GM21825 (cell line): Measurements from ENCODE around the gene THRB.

Experiments
- ATAC-seq: cut with Tn5 transposase; IDR thresholded peaks from one replicate; pipeline ENCODE4 v1.9.1; 2021; ENCODE audit warnings: mild to moderate bottlenecking, moderate library complexity; ENCODE audit not compliant: unreplicated experiment

THRB gene

DNA sequence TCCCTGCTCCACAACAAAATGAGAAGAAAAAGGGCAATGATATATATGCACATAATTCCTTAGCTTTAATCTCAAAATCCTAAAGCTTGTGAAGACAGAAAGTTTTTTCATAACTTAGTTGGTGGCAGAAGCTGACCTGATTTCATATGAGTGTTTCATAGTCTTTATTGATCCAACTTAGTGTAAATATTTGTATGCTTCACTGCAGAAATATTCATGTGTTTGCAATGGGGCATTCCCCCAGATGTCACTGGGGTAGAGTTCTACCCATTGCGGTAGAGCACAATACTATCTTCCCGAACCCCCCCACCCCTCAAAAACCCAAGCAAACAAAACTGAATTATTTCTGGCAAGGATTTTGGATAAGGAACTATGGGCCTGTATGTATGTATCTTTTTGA, 221.2 kb downstream of the THRB start:
- no peak for ATAC-seq

DNA sequence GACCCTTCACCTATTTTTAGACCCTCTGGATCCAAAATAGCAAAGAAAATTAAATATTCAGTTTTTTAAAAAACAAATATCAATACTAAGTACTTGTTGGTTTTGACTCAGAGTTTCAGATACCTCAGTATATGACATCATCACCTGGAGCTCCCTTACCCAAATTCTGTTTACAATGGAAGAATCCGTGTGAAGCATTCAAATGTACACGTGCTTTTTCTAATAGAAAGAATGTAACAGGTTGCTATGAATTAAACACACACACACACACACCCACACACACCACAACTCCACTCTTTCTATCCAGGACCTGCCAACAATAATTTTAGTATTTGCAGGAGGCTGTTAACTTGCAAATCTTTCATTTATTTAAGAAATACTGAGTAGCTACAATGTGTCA, 221.8 kb downstream of the THRB start:
- ATAC-seq: no peak

DNA sequence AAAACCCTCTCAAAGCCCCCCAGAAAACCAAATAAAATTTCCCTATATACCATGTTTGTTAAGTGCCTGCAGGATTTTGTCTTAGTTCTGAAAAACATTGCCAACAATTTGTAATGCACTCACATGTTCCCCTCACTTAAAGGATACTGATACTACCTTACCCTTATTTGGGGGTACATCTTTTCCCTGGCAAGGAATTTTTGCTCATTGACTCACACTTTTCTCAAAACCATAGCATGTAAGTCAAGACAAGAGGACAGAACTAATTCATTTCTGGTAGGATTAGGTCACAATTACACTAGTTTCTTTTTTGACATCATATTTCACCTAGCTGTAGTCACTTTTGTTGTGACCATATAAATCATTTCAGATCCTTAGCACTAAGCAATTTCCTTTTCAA, 222.2 kb downstream of the THRB start:
- ATAC-seq: no peak

DNA sequence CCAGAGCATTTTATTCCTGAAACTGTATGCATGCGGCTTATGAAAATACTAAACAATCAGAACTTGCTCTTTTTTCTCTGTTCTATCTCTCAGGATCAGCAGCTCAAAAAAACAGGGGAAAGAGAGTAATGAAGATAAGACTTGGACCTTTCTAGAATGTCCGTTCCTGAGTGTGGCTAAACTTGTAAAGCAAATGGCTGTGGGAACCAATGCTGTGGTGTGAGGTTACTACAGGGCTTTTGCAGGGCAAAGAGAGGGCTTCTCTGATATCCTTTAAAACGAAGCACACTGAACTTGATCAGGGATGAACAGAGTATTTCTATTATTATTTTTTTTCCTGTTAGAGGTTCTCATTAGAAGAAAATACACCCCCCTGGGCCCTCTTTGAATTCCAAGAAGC, 223.4 kb downstream of the THRB start:
- ATAC-seq: no peak

DNA sequence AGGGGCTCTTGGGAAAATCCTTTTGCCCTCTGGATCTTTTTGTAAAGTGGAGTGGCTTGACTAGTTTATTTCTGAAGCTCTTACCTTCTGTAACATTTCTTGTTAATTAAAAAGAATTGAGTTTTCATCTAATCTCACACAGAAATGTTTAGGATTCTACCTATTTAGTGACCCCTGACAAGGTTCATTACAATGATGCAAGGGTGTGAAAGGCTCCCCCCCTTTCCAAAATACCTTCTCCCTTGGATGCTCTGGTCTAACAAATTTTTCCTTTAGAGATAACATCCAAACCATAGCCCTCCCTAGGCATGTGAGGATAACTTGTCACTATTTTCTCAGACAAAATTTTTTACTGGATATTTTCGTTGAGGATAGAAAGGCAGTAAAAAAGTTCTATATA, 223.9 kb downstream of the THRB start:
- no peak for ATAC-seq

DNA sequence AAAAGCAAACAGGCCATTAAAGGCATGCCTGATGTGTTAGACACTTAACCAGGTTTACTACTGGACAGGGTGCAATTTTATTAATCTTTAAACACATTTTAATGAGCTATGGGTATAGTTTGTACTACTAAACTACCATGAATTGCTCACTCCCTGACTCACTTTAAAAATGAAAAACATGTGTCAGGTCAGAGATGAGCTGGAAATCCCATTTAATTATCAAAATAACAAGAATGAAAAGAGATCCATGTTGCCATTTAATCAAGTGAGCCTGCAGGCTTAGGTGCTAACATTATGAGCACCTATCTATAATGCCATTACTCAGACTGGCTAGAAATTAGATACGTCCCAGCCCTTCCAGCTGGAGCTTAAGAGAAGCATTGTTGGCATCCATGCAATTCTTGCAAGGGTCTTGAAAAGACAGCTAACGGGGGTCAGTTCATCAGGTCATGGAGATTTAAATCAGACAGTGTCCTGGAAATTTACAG, 224.4 kb downstream of the THRB start:
- ATAC-seq: no peak

DNA sequence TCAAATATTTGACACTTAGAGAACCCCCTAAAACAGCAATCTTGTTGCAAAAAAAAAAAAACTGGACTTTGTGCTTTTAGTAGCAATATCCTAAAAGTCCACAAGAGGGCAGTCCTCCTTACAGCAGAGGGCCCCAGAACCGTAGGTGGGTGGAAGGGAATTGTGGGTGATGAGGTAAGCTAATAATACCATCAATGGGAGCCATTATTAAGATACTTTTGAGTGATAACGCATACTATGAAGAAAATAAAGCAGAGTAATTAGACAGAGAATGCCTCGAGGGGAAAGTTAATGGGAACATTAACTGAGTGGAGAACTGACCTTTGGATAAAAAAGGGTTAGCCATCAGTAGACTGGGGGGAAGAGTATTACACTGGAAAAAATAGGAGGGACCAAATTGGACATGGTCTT, 229.9 kb downstream of the THRB start:
- peak; percentile 82 for ATAC-seq

DNA sequence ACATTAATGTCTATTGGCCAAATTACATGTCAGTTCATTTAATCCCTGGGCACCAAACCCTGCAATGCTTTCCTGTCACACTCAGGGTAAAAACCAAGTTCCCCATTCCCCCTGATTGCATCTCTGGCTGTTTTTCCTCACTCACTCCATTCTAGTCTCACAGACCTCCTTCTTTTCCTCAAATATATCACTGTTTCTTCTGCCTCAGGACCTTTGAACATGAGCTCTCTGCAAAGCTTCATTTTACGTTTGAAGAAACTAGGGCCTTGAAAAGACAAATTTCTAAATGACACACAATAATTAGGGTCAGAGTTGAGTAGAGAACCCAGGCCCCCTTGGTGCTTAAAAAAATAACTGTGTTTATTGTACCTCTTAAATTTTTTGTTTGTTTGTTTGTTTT, 230.6 kb downstream of the THRB start:
- no peak for ATAC-seq

DNA sequence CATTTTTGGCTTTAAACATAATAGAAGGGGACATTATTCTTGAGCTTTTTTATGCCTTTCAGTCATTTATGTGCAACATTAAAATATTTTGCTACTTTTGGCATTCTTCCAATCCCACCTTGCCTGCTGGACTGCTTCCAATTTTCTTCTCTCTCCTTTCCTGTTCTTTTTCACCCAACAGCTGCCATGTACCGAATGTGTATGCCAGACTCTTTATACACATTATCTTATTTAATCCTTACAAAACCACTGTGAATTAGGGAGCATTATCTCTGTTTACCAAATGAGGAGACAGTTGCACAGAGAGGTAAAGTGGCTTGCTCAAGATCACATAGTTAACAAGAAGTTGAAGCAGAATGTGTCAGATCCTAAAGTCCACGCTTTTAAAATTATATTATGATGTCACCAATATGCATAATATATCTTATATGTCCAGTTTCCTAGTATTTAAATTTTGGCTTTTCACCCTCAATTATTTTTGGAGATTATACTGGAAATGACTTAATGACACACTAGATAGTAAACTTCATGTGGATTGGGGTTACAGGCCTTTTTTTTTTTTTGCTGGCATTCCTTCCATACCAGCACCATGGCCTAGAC, 231.5 kb downstream of the THRB start:
- ATAC-seq: no peak

DNA sequence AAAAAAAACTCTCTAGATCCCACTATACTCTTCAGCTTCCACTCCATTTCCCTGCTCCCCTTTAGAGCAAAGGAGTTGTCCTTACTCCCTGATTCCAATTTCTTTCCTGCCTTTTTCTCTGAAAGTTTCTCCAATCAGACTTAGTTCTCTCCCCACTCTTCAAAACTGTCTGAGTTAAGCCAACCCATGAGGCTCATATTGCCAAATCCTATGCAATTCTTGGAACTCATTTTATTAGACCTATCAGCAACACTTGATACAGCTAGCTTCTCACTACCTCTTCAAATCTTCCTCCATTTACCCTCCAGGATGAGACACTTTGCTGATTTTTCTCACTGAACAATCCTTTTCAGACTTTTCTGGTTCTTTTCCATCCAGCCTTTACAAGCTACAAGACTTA, 233.1 kb downstream of the THRB start:
- ATAC-seq: no peak

DNA sequence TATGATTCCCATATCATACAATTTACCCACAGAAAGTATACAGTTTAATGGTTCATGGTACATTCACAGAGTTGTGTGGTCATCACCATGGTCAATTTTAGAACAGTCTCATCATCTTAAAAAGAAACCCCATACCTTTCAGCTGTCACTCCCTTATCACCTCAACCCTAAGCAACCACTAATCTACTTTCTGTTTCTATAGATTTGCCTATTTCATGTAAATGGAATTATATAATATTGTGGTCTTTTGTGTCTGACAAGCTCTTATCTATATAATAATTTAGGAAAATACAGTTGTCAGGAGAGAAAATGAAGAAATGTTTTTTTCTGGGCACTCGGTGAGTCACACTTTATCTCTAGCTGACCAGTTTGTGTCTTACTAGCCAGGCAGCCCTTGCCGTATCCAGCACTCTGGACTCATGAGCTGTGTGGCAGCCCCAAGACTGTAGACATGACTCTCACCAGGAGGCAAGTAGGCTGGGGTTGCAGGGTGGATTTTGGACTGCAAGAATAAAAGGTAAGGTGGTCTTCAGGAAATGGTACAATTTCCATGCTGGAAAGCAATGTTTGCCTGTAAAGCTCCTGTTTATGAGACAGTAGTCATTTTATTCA, 234.6 kb downstream of the THRB start:
- ATAC-seq: no peak

DNA sequence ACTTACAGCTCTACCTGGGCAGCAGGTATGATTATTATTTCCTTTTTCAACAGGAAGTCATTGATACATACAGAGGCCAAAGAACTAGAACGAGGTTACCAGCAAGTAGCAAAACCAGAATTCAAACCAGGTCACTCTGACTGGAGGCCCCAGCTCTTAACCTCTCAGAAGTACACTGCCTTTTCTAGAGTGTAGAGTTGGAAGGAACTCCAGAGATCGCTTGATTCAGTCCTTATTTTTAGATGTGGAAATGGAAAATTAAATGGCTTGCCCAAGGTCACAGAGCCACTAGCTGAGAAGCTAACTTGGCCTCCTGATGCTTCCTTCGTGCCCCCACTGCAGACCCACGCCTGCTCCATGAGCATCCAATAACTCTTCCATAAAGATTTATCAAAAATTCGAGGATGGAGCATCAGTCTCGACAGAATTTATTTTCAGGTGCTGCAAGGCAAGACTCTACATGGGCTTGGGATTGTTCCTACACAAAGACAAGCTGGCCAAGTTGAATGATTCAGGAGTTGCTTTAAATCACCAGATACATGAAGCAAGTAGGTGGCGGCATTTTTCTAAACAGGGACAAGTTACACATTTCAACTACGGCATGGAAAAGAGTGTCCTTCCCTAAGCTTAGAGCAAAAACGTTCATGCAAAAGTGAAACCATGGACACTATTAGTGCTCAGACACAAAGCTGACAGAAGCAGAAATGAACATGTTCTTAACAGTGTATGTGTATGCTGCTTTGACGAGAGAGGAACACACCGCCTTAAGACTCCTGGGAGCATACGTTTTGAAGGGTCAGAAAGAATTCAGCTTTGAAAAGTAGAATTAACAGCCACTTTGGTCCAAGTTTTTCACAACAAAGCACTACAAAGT, 235.7 kb downstream of the THRB start:
- no peak for ATAC-seq

DNA sequence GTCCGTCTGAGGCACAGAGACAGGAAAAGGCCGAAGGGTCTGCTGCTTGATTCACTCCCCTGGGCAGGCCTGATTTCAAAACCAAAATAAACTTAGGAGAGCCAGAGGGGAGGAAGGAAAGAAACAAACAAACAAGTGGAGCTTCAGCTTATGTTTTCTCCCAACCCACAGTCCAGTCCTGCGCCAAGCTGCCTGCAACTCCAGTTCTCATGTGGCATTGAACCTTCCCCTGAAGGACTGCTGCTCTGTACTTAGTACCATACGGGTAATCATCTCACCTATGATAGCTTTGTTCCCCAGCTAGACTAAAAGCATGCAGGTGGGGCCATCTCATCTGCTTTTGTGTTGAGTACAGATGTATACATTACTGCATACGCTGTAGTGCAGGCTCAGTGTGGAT, 236.4 kb downstream of the THRB start:
- no peak for ATAC-seq

DNA sequence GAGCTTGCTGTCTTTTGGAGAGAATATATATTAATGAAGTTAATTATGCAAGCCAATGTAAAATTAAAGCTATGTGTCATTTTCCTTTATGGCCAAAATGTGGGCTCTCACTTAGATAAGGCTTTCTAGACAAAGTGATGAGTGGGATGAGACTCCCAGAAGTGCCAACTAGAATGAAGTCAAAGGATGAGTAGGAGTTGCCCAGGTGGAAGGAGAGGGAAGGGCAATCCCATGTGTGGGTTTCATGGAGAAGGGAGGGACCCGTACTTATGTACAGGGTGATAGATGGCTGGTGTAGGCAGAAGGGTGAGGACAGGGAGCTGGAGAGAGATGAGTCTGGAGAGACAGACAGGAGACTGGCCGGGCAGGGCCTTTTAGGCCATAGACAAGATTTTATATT, 239.2 kb downstream of the THRB start:
- ATAC-seq: no peak

DNA sequence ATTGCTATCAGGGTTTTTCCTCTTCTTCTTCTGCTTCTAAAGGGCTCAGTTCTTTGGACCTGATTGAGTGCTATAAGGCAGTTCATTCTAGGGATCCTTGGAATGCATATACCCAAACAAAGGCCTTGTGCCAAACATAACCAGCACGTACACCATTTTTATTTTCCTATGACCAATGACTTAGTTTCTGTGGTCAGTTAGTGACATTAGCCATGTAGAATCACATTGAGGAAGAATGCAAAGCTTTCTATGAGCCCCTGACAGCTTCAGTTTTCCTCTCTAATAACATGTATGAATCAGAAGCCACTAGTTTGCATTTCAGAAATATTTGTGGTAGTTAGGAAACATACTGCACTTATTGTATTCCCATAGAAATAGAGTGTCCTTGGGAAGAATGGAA, 240.0 kb downstream of the THRB start:
- ATAC-seq: no peak

DNA sequence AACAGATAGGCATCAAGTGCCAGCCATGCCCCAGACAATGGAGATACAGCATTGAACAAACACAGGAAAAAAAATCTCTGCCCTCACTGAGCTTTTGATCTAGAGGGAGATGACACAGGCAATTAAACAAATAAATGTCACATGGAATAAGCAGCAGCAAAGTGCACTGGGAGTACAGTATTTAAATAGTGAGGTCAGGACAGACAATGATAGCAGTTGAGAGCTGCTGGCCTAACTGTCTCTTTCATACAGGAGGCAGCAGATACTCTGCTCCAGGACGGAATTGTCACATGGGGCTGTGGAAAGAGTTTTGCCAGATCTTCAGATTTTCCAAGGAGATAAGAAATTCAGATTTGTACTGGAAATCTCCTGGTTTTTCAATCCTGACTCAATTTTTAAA, 241.3 kb downstream of the THRB start:
- ATAC-seq: no peak

DNA sequence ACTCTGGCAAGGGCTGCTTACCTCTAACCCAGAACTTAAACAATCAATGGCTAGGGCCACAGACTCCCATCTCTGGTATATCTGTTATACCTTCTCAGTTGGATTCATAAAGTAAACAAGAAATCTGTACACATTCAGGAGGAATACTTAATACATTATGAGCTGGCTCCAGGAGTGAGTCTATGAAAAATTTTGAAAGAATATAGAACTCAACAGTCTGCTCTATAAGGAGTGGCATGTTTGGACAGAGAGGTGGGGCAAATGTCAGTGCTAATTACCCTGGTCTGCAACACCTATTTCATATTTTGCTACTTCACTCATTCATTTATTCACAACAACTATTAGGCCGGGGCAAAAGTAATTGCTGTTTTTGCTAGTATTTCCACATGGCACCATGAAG, 245.1 kb downstream of the THRB start:
- no peak for ATAC-seq

DNA sequence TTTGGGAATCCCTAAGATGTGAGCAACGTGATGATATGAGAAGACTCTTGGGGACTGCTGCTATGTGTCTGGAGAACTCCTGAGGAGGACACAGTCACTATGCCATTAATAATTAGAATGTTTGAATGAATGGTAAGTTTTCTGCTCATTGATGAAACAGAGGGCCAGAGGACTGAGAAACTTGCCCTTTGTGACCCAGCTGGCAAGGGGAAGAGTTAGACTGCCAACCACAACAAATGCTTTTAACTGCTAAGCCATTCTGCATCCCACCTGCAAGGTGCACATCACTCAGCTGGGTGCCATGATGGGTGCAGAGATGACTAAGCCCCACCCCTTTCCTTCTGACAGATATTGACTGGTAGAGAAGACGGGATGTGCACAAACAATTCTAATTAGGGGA, 249.6 kb downstream of the THRB start:
- no peak for ATAC-seq

DNA sequence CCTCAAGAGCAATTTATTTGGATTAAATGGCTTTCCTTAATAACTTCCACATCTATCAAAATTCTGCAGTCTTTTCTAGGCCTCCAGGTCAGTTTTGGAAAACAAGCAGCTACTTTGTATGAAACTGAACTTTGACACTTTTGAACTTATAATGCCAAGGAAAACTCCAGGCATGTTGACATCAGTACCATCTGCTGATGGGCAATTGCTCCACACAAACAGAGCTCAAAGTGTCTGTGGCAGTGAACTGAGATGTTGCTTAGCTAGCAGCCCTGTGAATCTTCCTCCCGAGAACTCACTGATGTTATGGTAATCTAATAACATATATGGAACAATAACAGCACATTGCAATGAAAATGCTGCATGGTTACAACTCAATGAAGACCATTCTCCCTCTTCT, 250.2 kb downstream of the THRB start:
- no peak for ATAC-seq

DNA sequence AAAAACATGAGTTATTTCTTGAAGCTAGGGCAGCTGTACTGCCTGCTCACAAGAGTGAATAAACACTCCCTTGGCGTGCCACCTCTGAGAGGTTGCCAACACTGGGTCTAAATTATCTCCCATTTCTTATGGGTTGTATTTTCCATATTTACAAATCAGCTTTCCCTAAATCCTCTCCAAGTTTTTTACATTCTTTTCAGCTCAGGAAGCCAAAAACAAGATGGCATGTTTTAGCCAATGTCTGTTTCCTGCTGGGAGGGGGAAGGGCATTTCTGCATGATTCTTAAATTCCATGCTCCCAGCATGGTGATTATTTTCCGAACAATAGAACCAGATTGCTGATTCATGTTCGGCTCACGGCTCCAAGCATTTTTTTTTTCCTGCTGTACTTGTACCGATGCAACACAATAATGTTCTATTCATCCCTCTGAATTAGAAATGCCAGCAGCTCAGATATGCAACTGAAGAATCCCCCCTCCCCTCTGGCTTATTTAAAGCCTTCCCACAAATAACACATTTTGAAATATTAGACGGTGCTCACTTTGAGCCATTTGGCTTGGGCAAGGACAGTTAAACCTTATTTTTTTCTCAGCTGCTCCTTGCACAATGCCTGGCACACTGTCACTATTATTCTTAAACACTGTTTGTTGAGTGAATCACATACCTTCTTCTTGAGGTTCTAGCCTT, 252.5 kb downstream of the THRB start:
- no peak for ATAC-seq

DNA sequence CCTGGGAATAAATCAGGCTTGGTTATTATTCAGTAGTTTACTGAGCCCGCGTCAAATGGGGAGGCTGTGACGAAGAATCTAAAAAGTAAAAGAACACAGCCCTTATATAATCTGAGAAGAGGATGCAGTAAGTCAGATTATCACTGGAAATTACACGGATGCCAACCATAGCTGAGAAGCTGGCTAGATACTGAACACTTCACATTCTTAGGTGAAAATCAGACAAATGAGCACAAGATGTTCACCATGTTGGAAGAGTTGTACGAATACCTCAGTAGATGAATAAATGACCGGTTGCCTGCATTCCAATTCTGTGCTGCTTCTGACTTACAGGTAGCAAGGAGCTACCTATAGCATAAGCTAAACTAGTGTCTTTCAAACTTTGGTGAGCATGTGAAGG, 254.3 kb downstream of the THRB start:
- no peak for ATAC-seq
